WTC11 (cell line): ENCODE data around the gene AMIGO1. TPM values are rescaled to one million over a fixed set of nuclear protein-coding genes. Genes with fewer than 3 reads are reported as not detected.
A peak's percentile ranks its signal among the peaks of the same experiment; 100 is the strongest.

ENCODE experiments used
- ATAC-seq: fragments of 200-7000 bp; cut with Tn5 transposase; 2 replicates; pipeline ENCODE4 v1.10.0; 2021; ENCODE audit warnings: mild to moderate bottlenecking, moderate library complexity
- CTCF ChIA-PET: fragments of 300-600 bp; sonication (Branson Sonifier 250); formaldehyde crosslinking; loops from one replicate; lab custom pipeline; 2021; ENCODE audit warnings: antibody characterized with exemption; lab: Charles Lee
- POLR2A ChIA-PET: fragments of 350-600 bp; sonication (Branson Sonifier 250); formaldehyde crosslinking; loops from one replicate; lab custom pipeline; 2021; ENCODE audit warnings: antibody characterized with exemption; lab: Charles Lee
- DNase-seq: peaks from one replicate; pipeline ENCODE4 v3.0.0; 2021; ENCODE audit warnings: low spot score
- H3K27ac Mint-ChIP-seq: 2 replicates; pipeline ENCODE4 v1.8.0; 2021; ENCODE audit warnings: mixed read lengths
- H3K27me3 Mint-ChIP-seq: 2 replicates; pipeline ENCODE4 v1.8.0; 2021; ENCODE audit warnings: low read depth, mild to moderate bottlenecking, moderate library complexity, mixed read lengths
- H3K36me3 Mint-ChIP-seq: 2 replicates; pipeline ENCODE4 v1.8.0; 2021; ENCODE audit warnings: mixed read lengths
- H3K4me1 Mint-ChIP-seq: 2 replicates; pipeline ENCODE4 v1.8.0; 2022; ENCODE audit warnings: mixed read lengths
- H3K4me3 Mint-ChIP-seq: 2 replicates; pipeline ENCODE4 v1.8.0; 2021; ENCODE audit warnings: mild to moderate bottlenecking, moderate library complexity, mixed read lengths
- H3K9me3 Mint-ChIP-seq: 2 replicates; pipeline ENCODE4 v1.8.0; 2021; ENCODE audit warnings: mixed read lengths
- CREB1 ChIP-seq: sonication (generic); formaldehyde crosslinking; IDR thresholded peaks from 2 replicates; pipeline ENCODE4 v1.8.0; 2023; ENCODE audit warnings: mild to moderate bottlenecking, missing genetic modification reagents
- ETV6 ChIP-seq: sonication (generic); formaldehyde crosslinking; IDR thresholded peaks from 2 replicates; pipeline ENCODE4 v1.8.1; 2022; ENCODE audit warnings: mild to moderate bottlenecking, missing genetic modification reagents
- GABPB1 ChIP-seq: sonication (generic); formaldehyde crosslinking; IDR thresholded peaks from 2 replicates; pipeline ENCODE4 v1.8.1; 2023; ENCODE audit warnings: mild to moderate bottlenecking, missing genetic modification reagents
- GRHL2 ChIP-seq: fragments of 250-450 bp; sonication (Bioruptor Pico); IDR thresholded peaks from 2 replicates; pipeline ENCODE4 v1.8.0; 2022; ENCODE audit warnings: mild to moderate bottlenecking, moderate library complexity; ENCODE audit not compliant: insufficient replicate concordance, severe bottlenecking
- GTF2I ChIP-seq: fragments of 250-450 bp; sonication (Bioruptor Pico); conservative IDR thresholded peaks from 2 replicates; pipeline ENCODE4 v1.4.0; 2021; ENCODE audit warnings: mild to moderate bottlenecking
- HMGA2 ChIP-seq: fragments of 250-450 bp; sonication (Bioruptor Pico); IDR thresholded peaks from 2 replicates; pipeline ENCODE4 v1.4.0; 2021; ENCODE audit warnings: mild to moderate bottlenecking, moderate library complexity
- KAT7 ChIP-seq: sonication (generic); formaldehyde crosslinking; IDR thresholded peaks from 2 replicates; pipeline ENCODE4 v1.8.1; 2023; ENCODE audit warnings: missing genetic modification reagents, mild to moderate bottlenecking, borderline replicate concordance
- MYBL2 ChIP-seq: sonication (generic); formaldehyde crosslinking; IDR thresholded peaks from 2 replicates; pipeline ENCODE4 v1.8.1; 2023; ENCODE audit warnings: mild to moderate bottlenecking, moderate library complexity, missing genetic modification reagents
- NR2C2 ChIP-seq: sonication (generic); formaldehyde crosslinking; IDR thresholded peaks from 2 replicates; pipeline ENCODE4 v1.8.0; 2022; ENCODE audit warnings: mild to moderate bottlenecking, missing genetic modification reagents
- NR3C1 ChIP-seq: sonication (generic); formaldehyde crosslinking; conservative IDR thresholded peaks from 2 replicates; pipeline ENCODE4 v1.8.1; 2023; ENCODE audit warnings: low read depth, mild to moderate bottlenecking, missing genetic modification reagents
- SMAD3 ChIP-seq: sonication (generic); formaldehyde crosslinking; IDR thresholded peaks from 2 replicates; pipeline ENCODE4 v1.8.0; 2022; ENCODE audit warnings: missing genetic modification reagents, mild to moderate bottlenecking, borderline replicate concordance
- ZNF219 ChIP-seq: sonication (generic); formaldehyde crosslinking; IDR thresholded peaks from 2 replicates; pipeline ENCODE4 v1.8.0; 2023; ENCODE audit warnings: missing genetic modification reagents, mild to moderate bottlenecking, borderline replicate concordance
- ZNF396 ChIP-seq: fragments of 250-450 bp; sonication (Bioruptor Pico); IDR thresholded peaks from 2 replicates; pipeline ENCODE4 v1.8.0; 2021; ENCODE audit warnings: mild to moderate bottlenecking, moderate library complexity, borderline replicate concordance
- total RNA-seq: library from RNA; stranded (reverse); gene quantifications from 3 replicates; pipeline ENCODE4 v1.2.3, GENCODE V29; 2021
- TF ChIP-seq, protein P1 (sequence below): sonication (generic); formaldehyde crosslinking; IDR thresholded peaks from 2 replicates; pipeline ENCODE4 v1.8.1; 2023; ENCODE audit warnings: mild to moderate bottlenecking, missing genetic modification reagents, borderline replicate concordance
- TF ChIP-seq, protein P2 (sequence below): fragments of 200-600 bp; IDR thresholded peaks from 2 replicates; pipeline ENCODE4 v1.8.0; 2022; ENCODE audit warnings: antibody characterized with exemption
- TF ChIP-seq, protein P3 (sequence below): sonication (generic); formaldehyde crosslinking; IDR thresholded peaks from 2 replicates; pipeline ENCODE4 v1.8.1; 2022; ENCODE audit warnings: mild to moderate bottlenecking, missing genetic modification reagents, moderate library complexity, borderline replicate concordance
- TF ChIP-seq, protein P4 (sequence below): sonication (generic); formaldehyde crosslinking; IDR thresholded peaks from 2 replicates; pipeline ENCODE4 v1.8.1; 2023; ENCODE audit warnings: mild to moderate bottlenecking, missing genetic modification reagents, moderate library complexity
- TF ChIP-seq, protein P5 (sequence below): sonication (generic); formaldehyde crosslinking; IDR thresholded peaks from 2 replicates; pipeline ENCODE4 v1.8.1; 2023; ENCODE audit warnings: mild to moderate bottlenecking, missing genetic modification reagents

The AMIGO1 gene
- total RNA-seq, 1 experiment from 2014 or later: 2.4 TPM

DNA sequence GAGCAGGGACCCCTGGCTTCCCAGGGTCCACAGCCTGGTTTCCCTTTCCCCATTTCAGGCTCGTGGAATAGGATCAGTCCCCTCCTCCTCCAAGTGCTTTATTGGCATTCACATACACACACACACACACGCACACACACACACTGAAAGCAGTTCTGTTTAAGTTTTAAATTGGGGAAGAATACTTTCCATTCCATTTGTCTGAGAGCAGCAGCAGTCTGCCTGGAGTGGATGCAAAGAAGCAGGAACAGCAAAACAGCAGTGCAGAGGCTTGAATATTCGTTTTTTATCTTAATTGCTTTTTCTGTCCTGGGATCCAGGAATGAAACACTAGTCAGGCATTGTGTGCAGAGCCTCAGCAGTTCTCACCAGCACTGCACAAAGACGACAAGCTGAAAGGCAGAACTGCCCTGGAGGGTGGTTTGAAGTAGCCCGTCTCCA is 8.6 kb downstream of the AMIGO1 start (continued):
- TF ChIP-seq ZNF219 (CRISPR knock-in tag) (no peak), HMGA2 (CRISPR knock-in tag) (no peak), GABPB1 (CRISPR knock-in tag) (no peak), SMAD3 (no peak)
- TF ChIP-seq, protein P1, sequence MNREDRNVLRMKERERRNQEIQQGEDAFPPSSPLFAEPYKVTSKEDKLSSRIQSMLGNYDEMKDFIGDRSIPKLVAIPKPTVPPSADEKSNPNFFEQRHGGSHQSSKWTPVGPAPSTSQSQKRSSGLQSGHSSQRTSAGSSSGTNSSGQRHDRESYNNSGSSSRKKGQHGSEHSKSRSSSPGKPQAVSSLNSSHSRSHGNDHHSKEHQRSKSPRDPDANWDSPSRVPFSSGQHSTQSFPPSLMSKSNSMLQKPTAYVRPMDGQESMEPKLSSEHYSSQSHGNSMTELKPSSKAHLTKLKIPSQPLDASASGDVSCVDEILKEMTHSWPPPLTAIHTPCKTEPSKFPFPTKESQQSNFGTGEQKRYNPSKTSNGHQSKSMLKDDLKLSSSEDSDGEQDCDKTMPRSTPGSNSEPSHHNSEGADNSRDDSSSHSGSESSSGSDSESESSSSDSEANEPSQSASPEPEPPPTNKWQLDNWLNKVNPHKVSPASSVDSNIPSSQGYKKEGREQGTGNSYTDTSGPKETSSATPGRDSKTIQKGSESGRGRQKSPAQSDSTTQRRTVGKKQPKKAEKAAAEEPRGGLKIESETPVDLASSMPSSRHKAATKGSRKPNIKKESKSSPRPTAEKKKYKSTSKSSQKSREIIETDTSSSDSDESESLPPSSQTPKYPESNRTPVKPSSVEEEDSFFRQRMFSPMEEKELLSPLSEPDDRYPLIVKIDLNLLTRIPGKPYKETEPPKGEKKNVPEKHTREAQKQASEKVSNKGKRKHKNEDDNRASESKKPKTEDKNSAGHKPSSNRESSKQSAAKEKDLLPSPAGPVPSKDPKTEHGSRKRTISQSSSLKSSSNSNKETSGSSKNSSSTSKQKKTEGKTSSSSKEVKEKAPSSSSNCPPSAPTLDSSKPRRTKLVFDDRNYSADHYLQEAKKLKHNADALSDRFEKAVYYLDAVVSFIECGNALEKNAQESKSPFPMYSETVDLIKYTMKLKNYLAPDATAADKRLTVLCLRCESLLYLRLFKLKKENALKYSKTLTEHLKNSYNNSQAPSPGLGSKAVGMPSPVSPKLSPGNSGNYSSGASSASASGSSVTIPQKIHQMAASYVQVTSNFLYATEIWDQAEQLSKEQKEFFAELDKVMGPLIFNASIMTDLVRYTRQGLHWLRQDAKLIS: no peak

DNA sequence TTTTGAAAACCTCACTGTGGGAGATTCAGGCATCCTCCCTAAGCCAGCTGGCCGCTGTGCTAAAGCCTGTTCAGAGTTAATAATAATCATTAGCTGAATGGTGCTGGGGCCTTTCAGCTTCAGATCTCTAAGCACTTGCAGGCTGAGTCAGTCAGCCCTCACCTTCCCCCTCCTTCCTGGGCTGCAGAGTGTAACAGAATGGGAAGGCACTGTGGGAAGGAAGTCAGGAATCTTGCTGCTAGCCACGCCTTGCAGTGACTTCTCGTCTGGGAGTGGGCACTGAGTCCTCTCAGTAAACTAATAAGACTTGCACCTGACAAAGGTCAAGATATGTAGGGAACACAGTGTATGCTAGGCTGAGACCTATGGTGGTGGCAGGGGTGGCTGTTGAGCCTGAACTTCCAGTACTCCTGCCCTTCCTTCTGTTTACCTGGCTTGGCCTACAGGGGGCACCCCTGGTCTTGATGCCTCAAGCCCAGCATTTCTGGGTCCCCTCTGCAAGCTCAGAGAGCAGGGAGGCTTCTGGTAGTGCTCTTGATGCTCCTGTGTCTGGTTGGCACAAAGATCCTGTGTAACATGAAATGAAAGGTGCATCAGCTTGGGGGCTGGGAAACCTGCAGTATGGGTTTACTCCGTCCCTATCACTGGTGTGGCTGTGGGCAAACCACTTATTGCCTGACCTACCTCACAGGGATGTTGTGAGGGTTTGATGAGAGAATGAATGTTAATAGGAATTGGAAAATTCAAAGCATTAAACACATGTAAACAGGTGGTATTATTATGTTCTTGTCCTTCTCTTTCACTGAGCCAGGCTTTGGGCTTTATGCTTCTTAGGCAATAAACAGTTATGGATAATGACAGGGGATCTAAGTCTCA is 9.6 kb downstream of the AMIGO1 start:
- Mint-ChIP-seq H3K36me3 (no peaks in the 10 kb centered on the region), H3K4me3 (no peak overlapping the region), H3K4me1 (peaks cover 28% of the 10 kb centered on the region), H3K9me3 (no peaks in the 10 kb centered on the region), H3K27me3 (no peaks in the 10 kb centered on the region), H3K27ac (0 out of 2 replicates have a peak overlapping the region, but pooled peaks have one; percentile 23)
- ChIA-PET POLR2A (interaction anchor here (1.0 kb wide), 1 partner anchor 32 kb away, joined by 3 read pairs; no protein-coding TSS in a partner anchor), CTCF (interaction anchor here (0.6 to 13.8 kb wide), 25 partner anchors 8 to 884 kb away, joined by 3 to 740 read pairs (median 5); partner anchors contain the start of genes AMIGO1, GPR61, PSRC1 and SORT1)
- TF ChIP-seq, protein P2, sequence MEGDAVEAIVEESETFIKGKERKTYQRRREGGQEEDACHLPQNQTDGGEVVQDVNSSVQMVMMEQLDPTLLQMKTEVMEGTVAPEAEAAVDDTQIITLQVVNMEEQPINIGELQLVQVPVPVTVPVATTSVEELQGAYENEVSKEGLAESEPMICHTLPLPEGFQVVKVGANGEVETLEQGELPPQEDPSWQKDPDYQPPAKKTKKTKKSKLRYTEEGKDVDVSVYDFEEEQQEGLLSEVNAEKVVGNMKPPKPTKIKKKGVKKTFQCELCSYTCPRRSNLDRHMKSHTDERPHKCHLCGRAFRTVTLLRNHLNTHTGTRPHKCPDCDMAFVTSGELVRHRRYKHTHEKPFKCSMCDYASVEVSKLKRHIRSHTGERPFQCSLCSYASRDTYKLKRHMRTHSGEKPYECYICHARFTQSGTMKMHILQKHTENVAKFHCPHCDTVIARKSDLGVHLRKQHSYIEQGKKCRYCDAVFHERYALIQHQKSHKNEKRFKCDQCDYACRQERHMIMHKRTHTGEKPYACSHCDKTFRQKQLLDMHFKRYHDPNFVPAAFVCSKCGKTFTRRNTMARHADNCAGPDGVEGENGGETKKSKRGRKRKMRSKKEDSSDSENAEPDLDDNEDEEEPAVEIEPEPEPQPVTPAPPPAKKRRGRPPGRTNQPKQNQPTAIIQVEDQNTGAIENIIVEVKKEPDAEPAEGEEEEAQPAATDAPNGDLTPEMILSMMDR: peak; percentile 40; the same call in 1 of the 2 replicates
- TF ChIP-seq ETV6 (CRISPR knock-in tag): no peak
- peak; percentile 89 for DNase-seq
- peak; percentile 77 for ATAC-seq

DNA sequence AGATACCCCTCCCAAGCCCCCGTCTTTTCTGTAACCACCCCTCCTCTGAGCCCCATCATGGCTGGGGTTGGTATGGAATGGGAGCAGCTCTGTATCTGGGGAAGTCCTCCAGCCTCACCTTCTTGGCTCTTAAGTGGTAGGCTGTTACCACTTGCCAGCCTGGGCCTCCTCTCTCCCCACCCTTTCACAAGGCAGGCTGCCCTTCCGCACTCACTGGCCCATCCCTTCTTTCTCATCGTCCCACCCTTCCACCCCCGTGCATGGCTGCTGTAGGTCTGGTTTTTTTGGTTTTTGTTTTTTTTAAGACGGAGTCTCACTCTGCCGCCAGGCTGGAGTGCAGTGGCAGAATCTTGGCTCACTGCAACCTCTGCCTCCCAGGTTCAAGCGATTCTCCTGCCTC is 10.4 kb downstream of the AMIGO1 start:
- ChIA-PET POLR2A (no interaction called here), CTCF (interaction anchor here (0.7 to 13.8 kb wide), 17 partner anchors 9 to 141 kb away, joined by 3 to 740 read pairs (median 6); partner anchors contain the start of genes AMIGO1, ATXN7L2, GNAI3 and GPR61)
- peaks cover 32% of the 10 kb centered on the region for H3K4me1 Mint-ChIP-seq
- DNase-seq: no peak
- H3K36me3 Mint-ChIP-seq: no peaks in the 10 kb centered on the region
- no peaks in the 10 kb centered on the region for H3K27me3 Mint-ChIP-seq
- H3K9me3 Mint-ChIP-seq: no peaks in the 10 kb centered on the region
- no peak overlapping the region for H3K4me3 Mint-ChIP-seq
- H3K27ac Mint-ChIP-seq: no peak overlapping the region
- TF ChIP-seq KAT7 (CRISPR knock-in tag): no peak
- TF ChIP-seq, protein P3, sequence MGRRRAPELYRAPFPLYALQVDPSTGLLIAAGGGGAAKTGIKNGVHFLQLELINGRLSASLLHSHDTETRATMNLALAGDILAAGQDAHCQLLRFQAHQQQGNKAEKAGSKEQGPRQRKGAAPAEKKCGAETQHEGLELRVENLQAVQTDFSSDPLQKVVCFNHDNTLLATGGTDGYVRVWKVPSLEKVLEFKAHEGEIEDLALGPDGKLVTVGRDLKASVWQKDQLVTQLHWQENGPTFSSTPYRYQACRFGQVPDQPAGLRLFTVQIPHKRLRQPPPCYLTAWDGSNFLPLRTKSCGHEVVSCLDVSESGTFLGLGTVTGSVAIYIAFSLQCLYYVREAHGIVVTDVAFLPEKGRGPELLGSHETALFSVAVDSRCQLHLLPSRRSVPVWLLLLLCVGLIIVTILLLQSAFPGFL (CRISPR knock-in tag): no peak
- TF ChIP-seq, all 79 proteins: peak for 0
- ATAC-seq: no peak

DNA sequence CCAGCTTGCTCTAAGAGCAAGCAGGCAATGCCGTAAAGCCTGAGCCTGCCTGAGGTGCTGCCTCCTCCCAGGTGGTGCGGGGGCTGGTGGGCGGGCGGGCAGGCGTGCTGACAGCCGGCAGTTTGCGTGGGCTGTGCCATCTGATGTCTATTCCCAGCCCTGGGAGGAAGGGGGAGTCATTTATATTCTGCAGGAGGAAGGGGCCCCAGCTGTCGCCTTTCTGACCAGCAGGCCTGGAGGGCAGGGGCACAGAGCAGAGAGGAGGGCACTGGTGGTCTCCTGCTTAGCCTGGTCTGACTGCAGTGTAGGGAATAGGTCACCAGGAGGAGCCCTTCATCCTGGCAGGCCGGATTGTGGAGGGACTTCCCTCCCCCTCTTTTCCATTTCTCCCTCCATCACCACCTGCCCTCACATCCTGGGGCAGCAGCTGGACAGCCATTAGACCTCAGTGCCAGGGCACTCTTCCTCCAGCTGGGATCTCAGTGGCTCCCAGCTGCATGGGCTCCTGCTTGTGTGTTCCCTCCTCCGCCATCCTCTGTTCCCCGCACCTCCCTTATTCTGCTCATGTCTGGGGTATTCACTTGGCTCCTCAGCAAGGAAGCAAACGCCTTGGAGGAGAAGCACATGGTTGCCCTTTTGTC is 11.2 kb downstream of the AMIGO1 start:
- Mint-ChIP-seq H3K27ac (no peak overlapping the region), H3K4me1 (peaks cover 35% of the 10 kb centered on the region), H3K9me3 (no peaks in the 10 kb centered on the region), H3K36me3 (no peaks in the 10 kb centered on the region), H3K27me3 (no peaks in the 10 kb centered on the region), H3K4me3 (no peak overlapping the region)
- DNase-seq (peak; percentile 80), ATAC-seq (peak; percentile 66)
- CTCF ChIA-PET: interaction anchor here (0.6 to 13.8 kb wide), 23 partner anchors 9 to 848 kb away, joined by 3 to 740 read pairs (median 5); partner anchors contain the start of genes AMIGO1, ATXN7L2, GNAI3 and GPR61
- POLR2A ChIA-PET: no interaction called here
- no peak for TF ChIP-seq NR2C2 (CRISPR knock-in tag)
- TF ChIP-seq, protein P4, sequence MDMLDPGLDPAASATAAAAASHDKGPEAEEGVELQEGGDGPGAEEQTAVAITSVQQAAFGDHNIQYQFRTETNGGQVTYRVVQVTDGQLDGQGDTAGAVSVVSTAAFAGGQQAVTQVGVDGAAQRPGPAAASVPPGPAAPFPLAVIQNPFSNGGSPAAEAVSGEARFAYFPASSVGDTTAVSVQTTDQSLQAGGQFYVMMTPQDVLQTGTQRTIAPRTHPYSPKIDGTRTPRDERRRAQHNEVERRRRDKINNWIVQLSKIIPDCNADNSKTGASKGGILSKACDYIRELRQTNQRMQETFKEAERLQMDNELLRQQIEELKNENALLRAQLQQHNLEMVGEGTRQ (CRISPR knock-in tag): no peak
- TF ChIP-seq ZNF396: no peak
- TF ChIP-seq GTF2I (CRISPR knock-in tag): no peak
- TF ChIP-seq NR3C1: no peak
- TF ChIP-seq GRHL2: no peak
- TF ChIP-seq, protein P5, sequence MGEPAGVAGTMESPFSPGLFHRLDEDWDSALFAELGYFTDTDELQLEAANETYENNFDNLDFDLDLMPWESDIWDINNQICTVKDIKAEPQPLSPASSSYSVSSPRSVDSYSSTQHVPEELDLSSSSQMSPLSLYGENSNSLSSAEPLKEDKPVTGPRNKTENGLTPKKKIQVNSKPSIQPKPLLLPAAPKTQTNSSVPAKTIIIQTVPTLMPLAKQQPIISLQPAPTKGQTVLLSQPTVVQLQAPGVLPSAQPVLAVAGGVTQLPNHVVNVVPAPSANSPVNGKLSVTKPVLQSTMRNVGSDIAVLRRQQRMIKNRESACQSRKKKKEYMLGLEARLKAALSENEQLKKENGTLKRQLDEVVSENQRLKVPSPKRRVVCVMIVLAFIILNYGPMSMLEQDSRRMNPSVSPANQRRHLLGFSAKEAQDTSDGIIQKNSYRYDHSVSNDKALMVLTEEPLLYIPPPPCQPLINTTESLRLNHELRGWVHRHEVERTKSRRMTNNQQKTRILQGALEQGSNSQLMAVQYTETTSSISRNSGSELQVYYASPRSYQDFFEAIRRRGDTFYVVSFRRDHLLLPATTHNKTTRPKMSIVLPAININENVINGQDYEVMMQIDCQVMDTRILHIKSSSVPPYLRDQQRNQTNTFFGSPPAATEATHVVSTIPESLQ (CRISPR knock-in tag): no peak
- TF ChIP-seq CREB1 (CRISPR knock-in tag): no peak
- TF ChIP-seq MYBL2 (CRISPR knock-in tag): no peak
